ENCODE results near the gene DDX49.
A peak's percentile ranks its signal among the peaks of the same experiment; 100 is the strongest.
"Not testable (repeated sequence)": the region's sequence is repeated elsewhere in the genome, so short reads cannot be mapped to it uniquely, and the experiment has no call there.

The DDX49 gene

DNA sequence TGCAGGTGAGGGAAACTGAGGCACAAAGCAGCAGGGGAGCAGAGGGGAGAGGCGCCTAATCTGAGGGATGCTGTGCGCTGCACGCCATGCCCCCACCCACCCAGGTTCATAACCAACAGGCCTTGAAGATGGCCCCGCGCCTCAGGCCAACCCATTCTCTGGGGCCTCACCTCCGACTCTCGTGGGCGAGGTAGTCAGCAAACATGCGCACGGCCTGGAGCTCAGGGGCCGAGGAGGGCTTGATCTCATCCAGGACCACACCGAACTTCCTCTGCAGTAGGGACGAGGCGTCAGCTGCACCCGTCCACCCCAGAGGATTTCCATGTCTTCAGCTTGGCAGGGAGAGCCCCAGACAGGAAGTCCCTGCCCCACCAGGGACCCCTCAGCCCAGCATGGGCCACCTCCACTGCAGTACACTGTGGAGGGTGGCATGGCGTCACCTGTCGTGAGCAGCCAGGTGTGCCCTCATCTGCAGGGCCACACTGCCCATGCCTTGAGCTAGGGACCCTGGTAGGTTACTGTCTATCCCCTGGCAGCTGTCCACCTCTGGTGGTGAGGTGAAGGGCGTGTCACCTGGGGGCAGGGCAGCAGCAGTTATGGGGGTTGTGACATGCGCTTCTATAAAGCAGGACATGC, 8.6 kb upstream of the DDX49 start:
- no peak for DNase-seq (ENCODE audit: low read depth in 2 of 2)

DNA sequence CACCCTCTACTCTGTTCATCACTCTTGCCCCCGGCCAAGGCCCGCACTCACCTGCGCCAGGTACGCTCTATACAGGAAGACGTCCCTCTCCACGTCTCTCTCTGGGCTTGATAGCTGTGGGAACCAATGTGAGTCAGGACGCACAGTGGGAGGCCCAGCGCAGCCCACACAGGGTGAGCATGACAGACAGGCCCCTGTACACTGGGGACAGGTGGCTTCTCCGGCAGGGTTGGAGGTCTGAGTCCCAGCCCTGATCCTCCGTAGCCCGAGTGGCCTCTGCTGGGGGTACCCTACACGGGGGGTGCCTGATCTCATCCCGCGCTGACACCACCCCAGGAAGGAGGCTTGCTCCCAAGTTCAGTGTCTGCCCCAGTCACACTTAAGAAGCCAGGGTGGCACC, 6.6 kb upstream of the DDX49 start:
- no peak for DNase-seq (ENCODE audit: low read depth in 2 of 2)

DNA sequence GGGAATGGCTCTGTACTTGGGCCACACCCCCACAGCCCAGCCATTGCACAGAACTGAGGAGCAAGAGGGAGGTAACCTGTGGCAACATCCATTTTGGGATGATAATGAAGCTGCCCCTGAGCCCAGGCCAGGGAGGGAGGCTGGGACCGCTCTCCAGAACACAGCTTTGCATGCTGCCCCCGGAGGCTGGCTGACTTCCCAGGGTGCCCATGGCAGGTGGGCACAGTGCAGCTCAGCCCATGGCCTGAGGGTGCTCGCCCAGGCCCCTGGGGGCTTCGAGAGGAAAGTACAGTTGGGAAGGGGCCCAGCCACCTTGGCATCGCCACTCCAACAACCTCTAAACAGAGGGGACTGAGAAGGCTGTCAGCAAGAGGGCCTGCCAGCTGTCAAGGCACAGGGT, 6.0 kb upstream of the DDX49 start:
- no peak for DNase-seq (ENCODE audit: low read depth in 2 of 2)

DNA sequence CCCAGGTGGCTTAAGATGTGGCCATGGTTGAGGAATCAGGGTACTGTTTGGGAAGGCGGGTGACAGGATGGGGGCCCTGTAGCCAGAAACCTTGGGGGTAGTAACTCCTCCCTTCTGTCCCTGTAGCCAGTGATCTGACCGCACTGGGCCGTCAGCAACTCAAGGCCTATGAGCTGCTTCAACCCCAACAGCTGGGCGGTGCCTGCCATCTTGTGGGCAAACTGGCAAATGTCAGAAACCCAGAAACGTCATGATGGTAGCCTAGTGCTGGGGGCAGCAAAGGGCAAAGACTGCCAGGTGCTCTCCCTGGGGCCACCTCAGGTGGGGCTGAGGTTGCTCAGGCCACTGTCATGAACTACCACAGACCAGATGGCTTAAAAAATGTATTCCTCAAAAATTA, 3.9 kb upstream of the DDX49 start:
- no peak for DNase-seq (ENCODE audit: low read depth in 2 of 2)

DNA sequence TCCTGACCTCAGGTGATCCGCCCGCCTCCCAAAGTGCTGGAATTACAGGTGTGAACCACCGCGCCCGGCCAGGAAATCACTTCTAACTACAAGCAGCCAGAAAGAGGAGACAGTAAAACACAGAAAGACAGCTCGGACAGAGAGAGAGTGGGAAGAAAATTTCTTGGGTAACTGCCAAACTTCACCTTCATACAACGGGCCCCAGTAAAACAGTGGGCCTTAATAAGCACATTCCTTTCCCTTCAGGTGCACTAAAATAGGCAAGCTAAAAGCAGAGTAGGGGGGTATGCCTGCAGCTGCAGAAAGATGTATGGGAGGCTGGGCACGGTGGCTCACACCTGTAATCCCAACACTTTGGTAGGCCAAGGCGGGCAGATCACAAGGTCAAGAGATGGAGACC, 1.9 kb upstream of the DDX49 start:
- DNase-seq (ENCODE audit: low read depth in 2 of 2): not testable (repeated sequence)

DNA sequence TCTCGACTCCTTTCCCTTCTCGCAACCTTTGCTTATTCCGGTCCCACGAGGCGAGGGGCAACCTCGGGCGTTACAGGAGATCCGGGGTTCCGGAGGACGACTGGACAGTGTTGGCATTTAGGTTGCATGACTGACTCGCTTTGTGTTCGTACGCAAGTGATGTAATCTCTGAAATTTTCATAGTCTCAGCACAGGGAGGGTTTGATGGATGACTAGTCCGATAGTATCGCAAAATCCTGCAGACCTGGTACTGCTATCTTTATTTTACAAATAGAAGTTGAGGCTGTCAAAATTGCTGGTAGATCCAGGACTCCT, 342 bp downstream of the DDX49 start:
- DNase-seq (ENCODE audit: low read depth in 2 of 2): no peak

DNA sequence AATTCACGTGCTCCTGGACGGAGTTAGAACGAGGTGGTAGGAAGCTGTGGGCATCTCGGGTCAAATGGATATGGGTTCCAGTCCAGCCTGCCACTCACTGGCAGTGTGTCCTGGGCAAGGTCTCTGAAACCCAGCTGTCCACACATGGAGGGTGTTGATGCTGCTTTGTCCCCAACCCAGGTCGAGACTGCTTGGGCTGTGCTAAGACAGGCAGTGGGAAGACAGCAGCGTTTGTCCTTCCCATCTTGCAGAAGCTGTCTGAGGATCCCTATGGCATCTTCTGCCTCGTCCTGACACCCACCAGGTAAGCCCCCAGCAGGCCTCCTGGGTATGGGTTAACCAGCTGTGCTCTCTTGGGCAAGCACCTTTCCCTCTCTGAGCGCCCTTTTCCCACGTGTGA, 885 bp downstream of the DDX49 start:
- no peak for DNase-seq (ENCODE audit: low read depth in 2 of 2)

DNA sequence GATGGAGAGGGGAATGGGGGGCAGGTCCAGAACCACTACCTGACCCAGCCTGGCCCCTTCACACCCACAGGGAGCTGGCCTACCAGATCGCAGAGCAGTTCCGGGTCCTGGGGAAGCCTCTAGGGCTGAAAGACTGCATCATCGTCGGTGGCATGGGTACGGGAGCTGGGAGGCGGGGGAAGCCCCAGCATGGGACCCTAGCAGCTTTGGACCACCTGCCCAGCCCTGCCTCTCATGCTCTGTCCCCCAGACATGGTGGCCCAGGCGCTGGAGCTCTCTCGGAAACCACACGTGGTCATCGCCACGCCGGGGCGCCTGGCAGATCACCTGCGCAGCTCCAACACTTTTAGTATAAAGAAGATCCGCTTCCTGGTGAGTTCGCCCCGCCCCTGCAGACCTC, 2.1 kb downstream of the DDX49 start:
- no peak for DNase-seq (ENCODE audit: low read depth in 2 of 2)

DNA sequence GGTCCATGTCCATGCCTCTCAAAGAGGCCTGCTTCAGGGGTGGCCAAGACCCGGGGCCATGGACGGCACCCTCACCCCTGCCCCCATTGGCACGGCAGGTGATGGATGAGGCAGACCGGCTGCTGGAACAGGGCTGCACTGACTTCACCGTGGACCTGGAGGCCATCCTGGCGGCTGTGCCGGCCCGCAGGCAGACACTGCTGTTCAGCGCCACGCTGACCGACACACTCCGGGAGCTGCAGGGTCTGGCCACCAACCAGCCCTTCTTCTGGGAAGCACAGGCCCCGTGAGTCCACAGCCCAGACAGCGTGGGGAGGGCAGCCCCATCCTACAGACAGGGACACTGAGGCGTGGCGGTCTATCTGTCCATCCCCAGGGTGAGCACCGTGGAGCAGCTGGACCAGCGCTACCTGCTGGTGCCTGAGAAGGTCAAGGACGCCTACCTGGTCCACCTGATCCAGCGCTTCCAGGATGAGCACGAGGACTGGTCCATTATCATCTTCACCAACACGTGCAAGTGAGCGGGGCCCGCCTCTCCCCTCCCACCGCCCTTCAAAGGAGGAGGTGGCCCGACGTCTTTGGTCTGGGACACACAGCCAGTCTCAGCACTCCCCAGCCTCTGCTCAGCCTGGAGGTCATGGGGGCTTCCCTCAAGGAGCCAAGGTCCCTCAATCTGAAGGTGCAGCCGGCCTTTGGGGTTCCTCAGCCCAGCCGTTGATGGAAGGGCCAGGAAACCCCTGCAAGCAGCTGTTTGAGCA, 2.9 kb downstream of the DDX49 start:
- DNase-seq (ENCODE audit: low read depth in 2 of 2): no peak

DNA sequence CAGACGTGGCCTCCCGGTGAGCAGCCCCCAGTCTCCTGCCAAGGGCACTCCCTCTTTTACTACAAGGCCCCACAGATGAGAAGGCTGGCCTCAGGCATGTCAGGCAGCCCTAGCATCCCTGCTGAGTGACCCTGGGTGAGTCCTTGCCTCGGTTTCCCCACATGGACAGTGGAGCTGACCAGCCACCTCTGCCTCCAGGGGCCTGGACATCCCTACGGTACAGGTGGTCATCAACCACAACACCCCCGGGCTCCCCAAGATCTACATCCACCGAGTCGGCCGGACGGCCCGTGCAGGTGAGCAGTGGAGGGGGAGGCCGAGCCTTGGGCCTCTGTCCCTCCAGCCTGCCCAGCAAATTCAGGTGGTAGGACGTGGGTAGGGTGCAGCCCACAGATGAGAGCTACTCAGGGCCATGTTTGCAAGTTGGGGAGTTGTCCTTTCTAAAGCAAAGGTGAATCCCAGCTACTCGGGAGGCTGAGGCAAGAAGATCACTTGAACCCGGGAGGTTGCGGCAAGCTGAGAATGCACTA, 5.2 kb downstream of the DDX49 start:
- no peak for DNase-seq (ENCODE audit: low read depth in 2 of 2)

DNA sequence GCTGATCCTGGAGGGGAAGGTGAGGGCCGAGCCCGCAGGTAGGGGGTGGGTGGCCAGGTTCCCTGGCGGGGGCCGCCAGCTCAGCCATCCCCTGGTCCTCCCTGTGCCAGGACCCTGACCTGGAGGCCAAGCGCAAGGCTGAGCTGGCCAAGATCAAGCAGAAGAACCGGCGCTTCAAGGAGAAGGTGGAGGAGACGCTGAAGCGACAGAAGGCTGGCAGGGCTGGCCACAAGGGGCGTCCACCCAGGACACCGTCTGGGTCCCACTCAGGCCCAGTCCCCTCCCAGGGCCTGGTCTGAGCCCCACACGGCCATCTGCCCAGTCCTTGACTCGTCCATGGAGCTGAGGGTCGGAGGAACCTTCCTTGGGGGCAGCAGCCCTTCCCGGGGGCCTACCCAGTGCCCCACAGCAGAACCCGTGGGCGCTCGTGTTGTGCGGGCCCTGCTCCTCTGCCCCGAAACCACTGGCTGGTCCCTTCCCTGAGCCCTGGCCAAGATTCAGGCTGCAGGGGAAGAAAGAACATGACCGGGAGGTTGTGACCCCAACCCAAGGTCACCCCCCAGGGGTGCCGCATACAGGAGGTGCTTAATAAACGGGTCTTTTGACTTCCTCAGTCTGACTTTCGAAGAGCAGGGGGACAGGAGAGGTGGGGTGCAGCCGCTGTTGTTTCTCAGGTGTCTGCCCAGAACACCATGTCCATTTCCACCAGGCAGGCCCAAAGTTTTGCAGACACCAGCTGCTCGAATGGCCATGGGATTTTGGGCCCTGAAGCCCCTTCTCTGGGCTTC, 8.7 kb downstream of the DDX49 start:
- DNase-seq (ENCODE audit: low read depth in 2 of 2): no peak

DNA sequence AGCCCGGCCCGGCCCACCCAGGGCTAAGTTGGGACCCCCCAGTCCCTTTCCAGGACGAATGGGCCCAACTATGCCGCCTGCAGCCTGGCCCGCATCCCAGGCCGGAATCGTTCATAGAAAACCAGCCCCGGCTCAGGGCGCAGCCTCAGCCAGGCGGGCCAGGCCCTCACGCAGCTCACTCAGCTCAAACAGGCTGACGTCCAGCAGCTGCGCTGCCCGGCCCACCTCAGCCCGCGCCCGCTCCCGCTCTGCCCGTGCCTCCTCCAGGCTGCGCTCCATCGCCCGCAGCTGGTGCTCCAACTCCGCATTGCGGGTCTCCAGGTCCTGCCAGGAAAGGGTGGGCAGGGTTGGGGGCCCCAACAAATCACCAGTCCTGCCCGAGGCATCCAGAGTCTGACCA, 9.8 kb downstream of the DDX49 start:
- no peak for DNase-seq (ENCODE audit: low read depth in 2 of 2)

DNA sequence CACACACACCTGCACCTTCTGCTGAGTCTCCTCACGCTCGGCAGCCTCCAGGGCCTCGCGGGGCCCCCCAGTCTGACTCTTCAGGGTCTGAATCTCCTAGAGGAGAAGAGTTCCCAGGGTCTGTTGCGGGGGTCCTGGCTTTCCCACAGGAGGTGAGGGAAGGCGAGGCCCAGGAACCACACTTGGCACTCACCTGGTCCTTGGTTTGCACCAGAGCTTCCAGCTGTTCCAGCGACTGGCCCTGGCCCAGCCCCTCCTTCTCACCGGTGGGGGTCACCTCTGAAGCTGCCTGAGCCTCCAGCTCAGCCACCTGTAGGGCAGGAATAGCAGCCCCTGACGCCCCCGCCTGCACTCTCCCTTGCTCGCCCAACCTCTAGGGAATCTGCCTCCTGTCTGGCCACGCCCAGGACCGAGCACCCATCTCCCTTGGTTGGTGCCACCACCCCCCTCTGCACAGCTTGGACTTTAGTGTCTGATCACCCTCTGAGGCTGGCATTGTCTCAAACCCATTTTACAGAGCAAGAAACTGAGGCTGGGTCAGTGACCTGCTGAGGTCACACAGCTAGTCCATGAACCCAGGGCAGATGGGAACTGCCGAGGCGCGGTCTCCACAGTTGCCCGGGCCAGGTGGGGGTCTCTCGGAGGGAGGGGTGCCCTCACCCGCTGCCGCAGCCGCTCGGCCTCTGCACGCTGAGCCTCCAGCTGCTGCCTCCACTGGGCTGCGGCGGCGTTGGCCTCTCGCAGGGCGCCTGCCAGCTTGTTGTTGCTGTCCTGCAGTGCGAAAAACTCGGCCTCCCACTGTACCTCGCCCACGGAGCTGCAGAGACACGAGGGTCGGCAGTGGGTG, 12.0 kb downstream of the DDX49 start:
- no peak for DNase-seq (ENCODE audit: low read depth in 2 of 2)

DNA sequence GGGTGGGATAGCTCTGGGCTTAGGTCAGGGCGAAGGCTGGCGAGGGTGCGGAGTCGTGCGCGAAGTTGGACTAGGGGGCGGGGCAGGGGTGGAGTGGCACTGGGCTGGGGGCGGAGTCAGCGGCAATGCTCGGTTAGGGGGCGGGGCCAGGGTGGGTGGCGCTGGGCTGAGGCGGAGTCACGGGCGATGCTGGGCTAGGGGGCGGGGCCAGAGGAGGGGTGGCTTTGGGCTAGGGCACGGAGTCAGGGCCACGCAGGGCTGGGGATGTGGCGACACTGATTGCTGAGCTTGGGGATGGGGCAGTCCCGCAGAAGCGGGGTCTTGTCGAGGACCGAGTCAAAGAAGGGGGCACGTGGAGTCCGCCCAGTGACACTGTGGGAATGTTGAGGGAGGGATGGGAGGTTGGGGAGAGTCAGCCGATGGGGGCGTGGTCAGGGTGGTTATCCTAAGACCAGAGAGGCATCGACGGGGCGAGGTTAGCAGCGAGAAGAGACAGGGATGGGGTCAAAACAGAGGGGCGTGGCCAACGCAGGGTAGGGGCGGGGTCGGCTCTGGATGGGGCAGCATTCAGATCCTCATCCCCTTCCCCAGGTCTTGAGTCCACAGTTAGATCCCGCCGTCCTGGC, 12.8 kb downstream of the DDX49 start:
- DNase-seq (ENCODE audit: low read depth in 2 of 2): peak; percentile 60 to 70

DNA sequence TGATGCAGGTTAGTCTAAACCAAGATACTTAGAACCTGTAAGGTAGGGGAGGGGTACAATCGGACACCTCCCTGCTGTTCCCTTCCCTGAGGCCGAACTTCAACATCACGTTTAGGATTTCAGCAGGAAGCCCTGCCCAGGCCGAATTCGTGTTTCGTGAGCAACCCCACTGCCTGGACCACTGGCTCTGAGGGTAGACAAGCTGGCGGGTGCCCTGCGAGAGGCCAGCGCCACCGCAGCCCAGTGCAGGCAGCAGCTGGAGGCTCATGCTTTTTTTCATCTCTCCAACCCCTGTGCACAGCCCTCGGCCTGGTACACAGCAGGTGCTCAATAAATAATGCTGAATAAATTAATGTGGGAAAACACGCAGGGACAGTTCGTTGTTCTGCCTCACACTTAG, 13.8 kb downstream of the DDX49 start:
- no peak for DNase-seq (ENCODE audit: low read depth in 2 of 2)

DNA sequence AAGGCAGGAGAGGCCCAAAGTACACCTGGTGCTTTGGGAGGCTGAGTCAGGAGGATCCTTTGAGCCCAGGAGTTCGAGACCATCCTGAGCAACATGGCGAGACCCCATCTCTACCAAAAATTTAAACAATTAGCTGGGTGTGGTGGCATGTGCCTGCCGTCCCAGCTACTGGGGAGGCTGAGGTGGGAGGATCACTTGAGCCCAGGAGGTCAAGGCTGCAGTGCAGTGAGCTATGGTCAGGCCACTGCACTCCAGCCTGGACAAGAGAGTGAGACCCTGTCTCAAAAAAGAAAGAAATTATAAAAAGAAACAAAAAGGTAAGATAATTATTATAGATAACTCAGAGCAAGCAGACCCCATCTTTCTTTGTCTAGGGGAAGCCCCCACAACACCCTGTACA, 19.6 kb downstream of the DDX49 start:
- no peak for DNase-seq (ENCODE audit: low read depth in 2 of 2)

DNA sequence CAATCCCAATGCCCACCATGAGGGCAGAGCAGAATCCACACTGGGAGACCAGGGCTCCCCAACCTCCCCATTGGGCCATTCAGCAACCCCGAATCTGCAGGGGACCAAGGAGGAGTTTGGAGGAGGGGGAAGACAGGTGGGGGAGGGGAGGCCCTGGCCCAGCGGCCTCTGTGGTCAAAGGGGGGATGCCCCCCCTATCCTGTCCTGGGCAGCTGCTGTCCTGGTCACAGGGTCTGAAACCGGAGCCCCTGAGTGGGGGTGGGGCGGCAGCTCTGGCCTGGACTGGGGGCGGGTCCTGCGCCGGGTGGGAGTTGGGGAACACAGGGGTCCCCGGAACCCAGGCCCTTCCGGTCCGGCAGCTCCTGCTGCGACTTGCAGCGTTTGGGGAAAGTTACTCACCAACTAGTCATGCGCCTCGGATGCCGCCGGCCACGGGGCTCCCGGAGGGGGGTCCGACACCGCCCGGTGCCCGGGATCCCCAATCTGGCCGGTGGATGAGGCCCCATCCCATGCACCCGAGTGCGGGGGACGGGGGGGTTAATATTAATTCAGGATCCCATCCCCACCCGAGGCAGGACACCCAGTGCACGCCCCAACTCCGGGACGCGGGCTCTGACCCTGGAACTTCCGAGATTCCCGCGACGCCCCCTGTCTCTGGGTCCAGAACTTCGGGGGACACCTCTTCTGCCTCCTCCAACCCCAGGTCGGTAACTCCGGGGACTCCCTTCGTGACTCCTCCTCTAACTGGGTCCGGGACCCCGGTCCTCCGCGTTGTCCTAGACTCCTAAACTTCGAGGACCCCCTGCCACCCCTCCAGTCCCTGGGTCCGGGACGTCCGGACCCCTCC, 20.6 kb downstream of the DDX49 start:
- no peak for DNase-seq (ENCODE audit: low read depth in 2 of 2)

DNA sequence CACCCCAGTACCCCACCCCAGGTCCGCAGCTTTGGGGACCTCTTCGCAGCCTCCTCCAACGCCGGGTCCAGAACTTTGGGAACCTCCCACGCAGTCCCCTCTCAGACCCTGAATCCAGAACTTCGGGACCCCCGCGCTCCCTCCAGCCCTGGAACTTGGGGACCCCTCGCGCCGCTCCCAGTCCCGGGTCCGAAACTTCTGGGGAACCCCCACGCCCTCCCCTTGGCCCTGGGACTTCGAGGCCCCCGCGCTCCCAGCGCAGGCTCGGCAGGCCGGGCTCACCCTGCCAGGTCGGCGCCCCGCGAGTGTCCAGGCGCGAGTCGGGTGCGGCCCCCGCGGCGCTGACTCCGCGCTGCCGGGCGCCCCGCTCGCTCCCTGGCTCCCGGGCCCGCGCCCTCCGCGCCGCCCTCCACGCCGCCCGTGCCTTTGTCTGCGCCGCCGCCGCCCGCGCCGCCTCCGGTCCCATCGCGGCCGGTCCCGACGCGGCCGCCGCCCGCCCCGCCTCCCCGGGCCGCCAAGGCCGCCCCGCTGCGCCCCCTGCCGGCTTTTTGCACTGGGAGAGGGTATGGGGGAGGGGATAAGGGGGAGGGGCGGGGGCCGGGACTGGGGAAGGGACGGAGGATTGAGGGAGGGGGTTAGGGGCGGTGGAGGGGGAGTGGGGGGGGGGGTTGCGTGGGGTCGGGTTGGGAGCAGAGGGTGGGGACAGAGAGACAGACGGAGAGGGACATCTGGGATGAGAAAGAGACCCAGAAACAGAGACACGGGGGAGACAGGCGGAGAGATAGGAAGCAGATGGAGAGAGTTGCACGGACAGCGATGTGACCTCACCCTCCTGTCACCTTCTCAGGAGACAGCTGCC, 21.5 kb downstream of the DDX49 start, which contains the start of gene HOMER3:
Gene HOMER3 (minus strand): TSS at position 449 of the 859 bp plus-strand sequence. CDS start 2,235 bp downstream, outside the sequence.
- peak; percentile 53 to 66 for DNase-seq (ENCODE audit: low read depth in 2 of 2)

DNA sequence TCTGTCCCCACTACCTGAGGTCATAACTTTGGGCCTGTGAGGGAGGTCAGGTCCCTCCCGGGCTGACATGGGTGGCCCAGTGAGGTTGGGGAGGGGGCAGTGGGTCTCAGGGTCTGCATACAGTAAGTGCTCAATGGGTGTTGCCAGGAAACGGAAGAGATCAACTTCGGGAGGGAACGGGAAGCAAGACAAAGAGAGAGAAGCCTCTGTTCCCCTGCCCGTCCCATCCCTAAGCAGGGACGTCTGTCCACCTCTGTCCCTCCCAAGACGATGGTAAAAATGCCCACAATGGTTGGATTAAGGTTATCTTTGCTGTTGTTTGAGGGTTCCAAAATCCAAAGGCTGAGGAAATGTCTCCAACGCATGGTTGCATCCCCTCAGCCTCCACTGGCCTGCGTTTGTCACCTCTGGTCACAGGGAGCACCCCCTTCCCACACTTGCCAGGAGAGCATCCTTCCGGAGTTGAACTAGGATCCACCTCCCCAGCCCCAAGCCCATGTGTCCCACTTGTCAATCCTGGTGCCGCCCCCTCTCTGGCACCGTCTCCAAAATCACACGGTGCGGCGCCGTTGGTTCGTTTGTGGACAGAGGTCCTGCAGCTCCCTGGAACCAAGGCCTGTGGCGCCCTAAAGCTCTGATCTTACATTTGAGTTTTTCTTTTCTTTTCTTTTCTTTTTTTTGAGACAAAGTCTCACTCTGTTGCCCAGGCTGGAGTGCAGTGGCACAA, 22.3 kb downstream of the DDX49 start:
- DNase-seq (ENCODE audit: low read depth in 2 of 2): no peak
